GM12878 (cell line): ENCODE measurements around the gene MUSTN1. TPM values are rescaled to one million over a fixed set of nuclear protein-coding genes. Genes with fewer than 3 reads are reported as not detected.

Experiments used
- ATAC-seq: fragments of 200-7000 bp; cut with Tn5 transposase; 3 replicates; pipeline ENCODE4 v1.9.1; 2020; ENCODE audit warnings: mild to moderate bottlenecking, moderate library complexity
- BruUV-seq: library from RNA; stranded (reverse); fragments of 400-500 nt; replicated peaks from 2 replicates; lab custom pipeline; 2021; lab: Mats Ljungman, UMichigan
- CTCF ChIA-PET: fragments of 300-600 bp; sonication (Branson Sonifier 250); formaldehyde crosslinking; extraction: SDS; loops from one replicate; lab custom pipeline; 2021; ENCODE audit warnings: inconsistent platforms; lab: Yijun Ruan, JAX
- POLR2A ChIA-PET: fragments of 350-600 bp; formaldehyde crosslinking; extraction: SDS; loops from one replicate; lab custom pipeline; 2021; ENCODE audit warnings: inconsistent platforms; lab: Charles Lee
- RAD21 ChIA-PET: fragments of 300-600 bp; sonication (Branson Sonifier 250); formaldehyde crosslinking; loops from one replicate; lab custom pipeline; 2023; ENCODE audit warnings: antibody characterized with exemption; ENCODE audit not compliant: unreplicated experiment; lab: Charles Lee
- SMC1A ChIA-PET: fragments of 300-600 bp; sonication (Branson Sonifier 250); formaldehyde crosslinking; loops from one replicate; lab custom pipeline; 2023; ENCODE audit not compliant: unreplicated experiment, uncharacterized antibody; lab: Charles Lee
- DNase-seq: peaks from one replicate; pipeline ENCODE4 v3.0.0-alpha.2; 2011; ENCODE audit warnings: low read depth, low spot score
- FAIRE-seq: peaks from 3 replicates; lab custom pipeline; 2011; peaks lifted over from hg19 to GRCh38; lab: Jason Lieb, UNC
- H2AFZ ChIP-seq: 2 replicates; pipeline ENCODE4 v1.6.0; 2011; ENCODE audit warnings: low read depth, low read length, control low read depth; ENCODE audit not compliant: control insufficient read depth
- H3K27ac ChIP-seq: 2 replicates; pipeline ENCODE4 v1.5.1; 2011; ENCODE audit warnings: control low read depth; ENCODE audit not compliant: control insufficient read depth, insufficient read depth
- H3K27me3 ChIP-seq, 2 experiments: replicated peaks in 1 of 2; 2 replicates each; pipeline versions ENCODE4 v1.6.0 to v1.6.1; 2011; ENCODE audit warnings: low read length in 1 of 2; ENCODE audit not compliant: control insufficient read depth in 2 of 2, insufficient read depth in 2 of 2
- H3K36me3 ChIP-seq, 2 experiments: 2 replicates each; pipeline ENCODE4 v1.5.1; 2011; ENCODE audit warnings: low read length in 1 of 2; ENCODE audit not compliant: control insufficient read depth in 2 of 2, insufficient read depth in 2 of 2
- H3K4me1 ChIP-seq: 2 replicates; pipeline ENCODE4 v1.6.1; 2011; ENCODE audit warnings: mild to moderate bottlenecking, low read length, moderate library complexity, mixed read lengths; ENCODE audit not compliant: control insufficient read depth, insufficient read depth
- H3K4me2 ChIP-seq: 2 replicates; pipeline ENCODE4 v1.6.0; 2011; ENCODE audit warnings: control low read depth; ENCODE audit not compliant: control insufficient read depth, insufficient read depth
- H3K4me3 ChIP-seq: fragments of 200-600 bp; sonication (generic); 2 replicates; pipeline ENCODE4 v1.5.1; 2016
- H3K79me2 ChIP-seq: 2 replicates; pipeline ENCODE4 v1.6.0; 2011; ENCODE audit warnings: low read length; ENCODE audit not compliant: control insufficient read depth, insufficient read depth
- H3K9ac ChIP-seq: 2 replicates; pipeline ENCODE4 v1.8.0; 2011; ENCODE audit warnings: low read length, control low read depth, mixed read lengths; ENCODE audit not compliant: control insufficient read depth, insufficient read depth
- H3K9me3 ChIP-seq: replicated peaks from 3 replicates; pipeline ENCODE4 v1.5.1; 2011; ENCODE audit warnings: mild to moderate bottlenecking, low read length; ENCODE audit not compliant: control insufficient read depth, insufficient read depth
- H4K20me1 ChIP-seq: 2 replicates; pipeline ENCODE4 v1.6.0; 2011; ENCODE audit not compliant: control insufficient read depth, insufficient read depth
- GABPA ChIP-seq: IDR thresholded peaks from 2 replicates; pipeline ENCODE4 v1.6.1; 2014; ENCODE audit warnings: antibody characterized with exemption, low read depth, mild to moderate bottlenecking, inconsistent platforms
- HDAC2 ChIP-seq: fragments of 200-600 bp; sonication (generic); IDR thresholded peaks from 2 replicates; pipeline ENCODE4 v1.6.1; 2017
- NFYB ChIP-seq: IDR thresholded peaks from 2 replicates; pipeline ENCODE4 v1.6.1; 2011; ENCODE audit warnings: low read depth, mild to moderate bottlenecking, low read length, improper control_type of control experiment, moderate library complexity; ENCODE audit not compliant: insufficient read depth
- NR2F1 ChIP-seq: fragments of 450-650 bp; conservative IDR thresholded peaks from 2 replicates; pipeline ENCODE4 v1.6.1; 2017; ENCODE audit warnings: mild to moderate bottlenecking
- RELA ChIP-seq: fragments of 450-650 bp; IDR thresholded peaks from 2 replicates; pipeline ENCODE4 v1.8.0; 2014; ENCODE audit warnings: borderline replicate concordance; ENCODE audit not compliant: partially characterized antibody
- SMARCA5 ChIP-seq: fragments of 450-650 bp; IDR thresholded peaks from 2 replicates; pipeline ENCODE4 v1.6.1; 2017; ENCODE audit warnings: mild to moderate bottlenecking
- TCF12 ChIP-seq: IDR thresholded peaks from 2 replicates; pipeline ENCODE4 v1.6.1; 2011; ENCODE audit warnings: low read depth, mild to moderate bottlenecking, low read length
- YY1 ChIP-seq: IDR thresholded peaks from 2 replicates; pipeline ENCODE4 v1.6.1; 2011; ENCODE audit warnings: low read depth, mild to moderate bottlenecking, low read length
- WGBS: methylation state at CpG from one replicate; pipeline ENCODE4 v1.1.6; 2016; ENCODE audit warnings: low lambda C conversion rate; ENCODE audit not compliant: insufficient replicate concordance, insufficient coverage; ENCODE audit errors: missing lambda C conversion rate; 5-methylcytosine and 5-hydroxymethylcytosine counted together
- in situ Hi-C: fragments of 300-500 bp; cut with MboI; formaldehyde crosslinking; loops from 9 replicates; pipeline ENCODE4 v1.14.3; 2018; ENCODE audit warnings: mixed read lengths
- intact Hi-C: fragments of 100-400 bp; cut with micrococcal nuclease; formaldehyde crosslinking; loops from one replicate; pipeline ENCODE4 v1.14.2; 2022; ENCODE audit not compliant: unreplicated experiment
- polyA plus RNA-seq, 11 experiments: library from polyadenylated mRNA; depleted of rRNA in 4 of 11; unstranded in 6 of 11; stranded (reverse) in 5 of 11; fragments of >200 nt; fragmentation: Nextera tagmentation in 4 of 11; fragmentation: Illumina TruSeq in 1 of 11; extraction: Ambion mirVana in 4 of 11; extraction: Trizol in 1 of 11; gene quantifications; 1 replicate in 1 of 11; 2 replicates in 10 of 11; pipeline versions ENCODE4 v1.2.1 to v1.2.3, GENCODE V29; 2011 to 2016; ENCODE audit warnings: inconsistent platforms in 2 of 11, missing spikeins in 2 of 11, low read depth in 1 of 11
- total RNA-seq, 4 experiments: library from RNA; depleted of rRNA in 3 of 4; stranded (reverse); fragments of >200 nt in 3 of 4; fragmentation: Illumina TruSeq in 1 of 4; extraction: Trizol in 1 of 4; gene quantifications; 2 replicates each; pipeline versions ENCODE4 v1.2.1 to v1.2.3, GENCODE V29; 2013 to 2021
- TF ChIP-seq, protein P1 (sequence below): fragments of 450-650 bp; formaldehyde crosslinking; IDR thresholded peaks from 2 replicates; pipeline ENCODE4 v1.4.0; 2022; ENCODE audit warnings: mild to moderate bottlenecking, moderate library complexity

Gene MUSTN1
- total and polyA plus RNA-seq, 10 of the 15 experiments (the other 5 are each of a cell fraction or from before 2014, with no cell fraction given) = 0.35 to 4.5 (median 1.2) TPM; not detected in 2

DNA sequence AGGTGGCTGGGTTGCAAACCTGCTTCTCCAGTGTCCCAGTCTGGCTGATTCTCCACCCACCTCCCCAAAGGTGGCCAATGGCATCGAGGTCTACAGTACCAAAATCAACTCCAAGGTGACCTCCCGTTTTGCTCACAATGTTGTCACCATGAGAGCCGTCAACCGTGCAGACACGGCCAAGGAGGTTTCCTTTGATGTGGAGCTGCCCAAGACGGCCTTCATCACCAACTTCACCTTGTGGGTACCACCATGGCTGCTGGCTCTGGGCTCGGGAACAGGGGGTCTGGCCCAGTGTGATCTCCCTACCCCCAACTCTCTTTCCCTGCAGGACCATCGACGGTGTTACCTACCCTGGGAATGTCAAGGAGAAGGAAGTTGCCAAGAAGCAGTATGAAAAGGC is 38.4 kb downstream of the MUSTN1 start:
- Histone ChIP-seq H3K4me1 (no peaks in the 10 kb centered on the region), H3K9me3 (no peaks in the 10 kb centered on the region), H2AFZ (no peak overlapping the region), H3K27ac (no peak overlapping the region), H3K79me2 (no peaks in the 10 kb centered on the region), H4K20me1 (no peaks in the 10 kb centered on the region), H3K36me3 (no peaks in the 10 kb centered on the region), H3K4me2 (no peak overlapping the region), H3K4me3 (no peak overlapping the region), H3K9ac (no peak overlapping the region), H3K27me3 (no peaks in the 10 kb centered on the region; a peak in 1 of 4 replicates)
- no peak for ATAC-seq
- intact Hi-C loops (no loop called here), in situ Hi-C loops (no loop called here)
- BruUV-seq = no TSS peak
- no peak for FAIRE-seq
- TF ChIP-seq TCF12 = no peak
- no peak for TF ChIP-seq RELA
- TF ChIP-seq NFYB = no peak
- no peak for TF ChIP-seq HDAC2
- TF ChIP-seq NR2F1 = no peak
- no peak for TF ChIP-seq GABPA
- TF ChIP-seq, protein P1, sequence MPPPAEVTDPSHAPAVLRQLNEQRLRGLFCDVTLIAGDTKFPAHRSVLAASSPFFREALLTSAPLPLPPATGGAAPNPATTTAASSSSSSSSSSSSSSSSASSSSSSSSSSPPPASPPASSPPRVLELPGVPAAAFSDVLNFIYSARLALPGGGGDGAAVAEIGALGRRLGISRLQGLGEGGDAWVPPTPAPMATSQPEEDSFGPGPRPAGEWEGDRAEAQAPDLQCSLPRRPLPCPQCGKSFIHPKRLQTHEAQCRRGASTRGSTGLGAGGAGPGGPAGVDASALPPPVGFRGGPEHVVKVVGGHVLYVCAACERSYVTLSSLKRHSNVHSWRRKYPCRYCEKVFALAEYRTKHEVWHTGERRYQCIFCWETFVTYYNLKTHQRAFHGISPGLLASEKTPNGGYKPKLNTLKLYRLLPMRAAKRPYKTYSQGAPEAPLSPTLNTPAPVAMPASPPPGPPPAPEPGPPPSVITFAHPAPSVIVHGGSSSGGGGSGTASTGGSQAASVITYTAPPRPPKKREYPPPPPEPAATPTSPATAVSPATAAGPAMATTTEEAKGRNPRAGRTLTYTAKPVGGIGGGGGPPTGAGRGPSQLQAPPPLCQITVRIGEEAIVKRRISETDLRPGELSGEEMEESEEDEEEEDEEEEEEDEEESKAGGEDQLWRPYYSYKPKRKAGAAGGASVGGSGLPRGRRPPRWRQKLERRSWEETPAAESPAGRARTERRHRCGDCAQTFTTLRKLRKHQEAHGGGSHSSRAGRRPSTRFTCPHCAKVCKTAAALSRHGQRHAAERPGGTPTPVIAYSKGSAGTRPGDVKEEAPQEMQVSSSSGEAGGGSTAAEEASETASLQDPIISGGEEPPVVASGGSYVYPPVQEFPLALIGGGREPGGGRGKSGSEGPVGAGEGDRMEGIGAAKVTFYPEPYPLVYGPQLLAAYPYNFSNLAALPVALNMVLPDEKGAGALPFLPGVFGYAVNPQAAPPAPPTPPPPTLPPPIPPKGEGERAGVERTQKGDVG (CRISPR knock-in tag) = no peak
- TF ChIP-seq YY1 = no peak
- TF ChIP-seq SMARCA5 = no peak
- ChIA-PET CTCF (no interaction called here), SMC1A (no interaction called here), POLR2A (no interaction called here), RAD21 (no interaction called here)
- no peak for DNase-seq
- WGBS = 43% methylated on average over 9 of the region's 9 CpGs
